AG04449 (cell line): ENCODE data around the gene DLGAP5.

Experiments used
- CTCF ChIA-PET: fragments of 350-600 bp; formaldehyde crosslinking; extraction: SDS; loops from one replicate; lab custom pipeline; 2021; ENCODE audit warnings: antibody characterized with exemption; lab: Yijun Ruan, JAX
- POLR2A ChIA-PET: fragments of 400-600, 350-600 bp; formaldehyde crosslinking; extraction: SDS; loops from one replicate; lab custom pipeline; 2020; ENCODE audit warnings: antibody characterized with exemption, inconsistent platforms; lab: Yijun Ruan, JAX
- DNase-seq: peaks from one replicate; pipeline ENCODE4 v3.0.0-alpha.2; 2010; ENCODE audit warnings: low read depth, low spot score
- H3K4me3 ChIP-seq: 2 replicates; pipeline ENCODE4 v1.5.1; 2011; ENCODE audit warnings: low read depth, mild to moderate bottlenecking, control low read depth, low read length
- TF ChIP-seq, protein P1 (sequence below): IDR thresholded peaks from one replicate; pipeline ENCODE4 v1.5.1; 2011; ENCODE audit warnings: mild to moderate bottlenecking, moderate library complexity, low read length, control low read depth, inconsistent platforms; ENCODE audit not compliant: insufficient read depth; ENCODE audit errors: missing control alignments

DLGAP5 gene

GRCh38 chr14:55191203-55192053, at the start of gene DLGAP5:
TSS of gene DLGAP5 (minus strand) at chr14:55191585. CDS start at chr14:55189179, 2,406 bp downstream.
- H3K4me3 ChIP-seq = peak within 1 kb of the TSS; percentile 93
- peak; percentile 69 for DNase-seq
- ChIA-PET POLR2A (interaction anchor here (0.8 kb wide), 1 partner anchor 140 kb away, joined by 3 read pairs; the partner anchor contains the start of gene MAPK1IP1L), CTCF (interaction anchor here (0.6 to 1.2 kb wide), 4 partner anchors 15 to 102 kb away, joined by 3 to 5 read pairs (median 3); partner anchors contain the start of gene FBXO34)
- TF ChIP-seq, protein P1, sequence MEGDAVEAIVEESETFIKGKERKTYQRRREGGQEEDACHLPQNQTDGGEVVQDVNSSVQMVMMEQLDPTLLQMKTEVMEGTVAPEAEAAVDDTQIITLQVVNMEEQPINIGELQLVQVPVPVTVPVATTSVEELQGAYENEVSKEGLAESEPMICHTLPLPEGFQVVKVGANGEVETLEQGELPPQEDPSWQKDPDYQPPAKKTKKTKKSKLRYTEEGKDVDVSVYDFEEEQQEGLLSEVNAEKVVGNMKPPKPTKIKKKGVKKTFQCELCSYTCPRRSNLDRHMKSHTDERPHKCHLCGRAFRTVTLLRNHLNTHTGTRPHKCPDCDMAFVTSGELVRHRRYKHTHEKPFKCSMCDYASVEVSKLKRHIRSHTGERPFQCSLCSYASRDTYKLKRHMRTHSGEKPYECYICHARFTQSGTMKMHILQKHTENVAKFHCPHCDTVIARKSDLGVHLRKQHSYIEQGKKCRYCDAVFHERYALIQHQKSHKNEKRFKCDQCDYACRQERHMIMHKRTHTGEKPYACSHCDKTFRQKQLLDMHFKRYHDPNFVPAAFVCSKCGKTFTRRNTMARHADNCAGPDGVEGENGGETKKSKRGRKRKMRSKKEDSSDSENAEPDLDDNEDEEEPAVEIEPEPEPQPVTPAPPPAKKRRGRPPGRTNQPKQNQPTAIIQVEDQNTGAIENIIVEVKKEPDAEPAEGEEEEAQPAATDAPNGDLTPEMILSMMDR = no peak

GRCh38 chr14:55240526-55241178, 49.3 kb upstream of the DLGAP5 start:
- TF ChIP-seq, protein P1 = no peak
- no peak overlapping the region for H3K4me3 ChIP-seq
- CTCF ChIA-PET = interaction anchor here (0.7 to 1.2 kb wide), 3 partner anchors 12 to 201 kb away, joined by 3 read pairs; no protein-coding TSS in a partner anchor
- peak; percentile 46 for DNase-seq
- POLR2A ChIA-PET = no interaction called here

- POLR2A ChIA-PET = no interaction called here
- CTCF ChIA-PET = no interaction called here
- no peak overlapping the region for H3K4me3 ChIP-seq
- TF ChIP-seq, protein P1 = no peak
- DNase-seq = no peak
Measured at GRCh38 chr14:55239320-55239719, 47.9 kb upstream of the DLGAP5 start.

DNA sequence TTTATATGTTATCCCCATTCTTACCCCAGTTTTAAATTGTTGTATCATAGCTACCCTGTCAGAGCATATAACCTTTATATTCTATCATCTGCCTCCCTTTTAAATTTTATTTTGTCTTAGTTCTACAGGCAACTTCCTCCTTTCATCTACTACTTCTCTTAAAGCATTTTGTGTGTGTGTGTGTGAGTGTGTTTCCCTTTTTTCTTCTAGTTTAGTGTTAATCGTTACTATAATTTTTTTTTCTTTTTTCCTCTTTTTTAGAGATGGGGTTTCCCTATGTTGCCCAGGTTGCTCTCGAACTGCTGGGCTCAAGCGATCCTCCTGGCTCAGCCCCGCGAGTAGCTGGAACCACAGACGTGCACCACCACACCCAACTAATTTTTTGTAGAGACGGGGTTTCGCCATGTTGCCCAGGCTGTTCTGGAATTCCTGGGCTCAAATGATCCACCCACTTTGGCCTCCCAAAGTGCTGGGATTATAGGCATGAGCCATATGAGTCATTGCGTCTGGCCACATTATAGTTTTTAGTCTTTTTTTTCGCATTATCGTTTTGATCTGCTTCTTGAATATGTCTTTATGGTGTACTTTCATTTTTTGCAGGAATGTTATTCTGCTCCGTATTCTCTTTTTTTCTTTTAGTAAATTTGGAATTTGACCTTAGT, 46.8 kb upstream of the DLGAP5 start:
- ChIA-PET POLR2A (no interaction called here), CTCF (interaction anchor here (1.0 kb wide), 1 partner anchor 10 kb away, joined by 3 read pairs; no protein-coding TSS in a partner anchor)
- H3K4me3 ChIP-seq = no peak overlapping the region
- TF ChIP-seq, protein P1 = no peak
- no peak for DNase-seq

GRCh38 chr14:55233591-55233990, 42.2 kb upstream of the DLGAP5 start:
- no peak for DNase-seq
- ChIA-PET POLR2A (no interaction called here), CTCF (no interaction called here)
- TF ChIP-seq, protein P1 = no peak
- no peak overlapping the region for H3K4me3 ChIP-seq
